OCI-LY1 (cell line): ENCODE results near the gene HMGA1.

ENCODE experiments used
- CTCF ChIP-seq: fragments of 200-600 bp; sonication (generic), shearing (Covaris generic); IDR thresholded peaks from 2 replicates; pipeline ENCODE4 v1.5.1; 2017; ENCODE audit warnings: mild to moderate bottlenecking, antibody characterized with exemption, low read length, moderate library complexity, mixed read lengths
- EZH2 ChIP-seq: fragments of 200-600 bp; sonication (generic), shearing (Covaris generic); IDR thresholded peaks from 2 replicates; pipeline ENCODE4 v1.8.0; 2017; ENCODE audit warnings: borderline replicate concordance, mixed run types, mild to moderate bottlenecking, antibody characterized with exemption, low read length, moderate library complexity, mixed read lengths

GRCh38 chr6:34237722-34238584 lies 1.3 kb downstream of the HMGA1 start:
- TF ChIP-seq CTCF (peak; percentile 46), EZH2 (no peak)
